NCI-H2227 (cell line): ENCODE data around the gene CYLD.

Source experiments
- DNase-seq: peaks from one replicate; lab custom pipeline; 2025; ENCODE audit not compliant: unreplicated experiment; lab: John Stamatoyannopoulos, UW

Gene CYLD

DNA sequence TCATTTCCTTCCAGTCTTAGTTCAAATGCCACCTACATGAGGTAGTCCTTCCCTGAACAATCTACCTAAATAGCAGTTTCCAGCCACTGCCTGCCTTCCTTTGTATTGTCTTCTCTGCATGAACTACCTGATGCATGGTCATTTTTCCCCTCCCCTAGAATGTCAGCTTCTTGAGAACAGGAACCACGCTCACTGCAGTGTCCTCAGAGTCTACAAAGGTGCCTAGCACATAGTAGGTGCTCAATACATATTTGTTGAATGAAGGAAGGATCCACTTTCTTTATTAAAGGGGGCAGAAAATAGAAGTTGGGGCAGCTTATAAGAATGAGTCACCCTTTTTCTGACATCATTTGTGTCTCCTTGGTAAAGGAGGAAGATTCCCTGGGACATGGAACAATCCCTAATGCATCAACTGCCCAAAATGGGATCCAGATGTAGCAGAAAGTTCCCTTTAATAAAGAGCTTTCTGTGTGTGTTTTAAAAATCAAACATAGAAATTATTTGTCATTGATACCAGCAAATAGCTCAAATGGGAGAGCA lies 4.4 kb upstream of the CYLD start:
- DNase-seq: no peak

DNA sequence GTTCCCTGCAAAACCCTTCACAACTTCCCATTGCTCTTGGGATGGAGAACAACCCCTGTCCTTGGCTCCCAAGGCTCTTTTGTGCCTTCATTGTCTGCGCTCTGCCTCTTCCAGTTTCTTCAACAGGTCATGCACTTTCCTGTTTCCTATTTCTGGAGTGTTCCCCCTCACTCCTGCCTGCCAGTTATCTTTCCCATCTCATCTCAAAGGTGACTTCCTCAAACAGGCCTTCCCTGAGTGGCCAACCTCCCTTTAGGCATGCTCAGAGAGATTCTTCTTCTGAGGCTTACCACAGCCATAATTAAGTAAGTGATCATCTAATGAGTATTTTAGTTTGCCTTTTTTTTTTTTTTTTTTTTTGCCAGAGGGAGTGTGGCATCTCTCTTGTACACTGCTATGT lies 2.9 kb upstream of the CYLD start:
- DNase-seq: no peak

DNA sequence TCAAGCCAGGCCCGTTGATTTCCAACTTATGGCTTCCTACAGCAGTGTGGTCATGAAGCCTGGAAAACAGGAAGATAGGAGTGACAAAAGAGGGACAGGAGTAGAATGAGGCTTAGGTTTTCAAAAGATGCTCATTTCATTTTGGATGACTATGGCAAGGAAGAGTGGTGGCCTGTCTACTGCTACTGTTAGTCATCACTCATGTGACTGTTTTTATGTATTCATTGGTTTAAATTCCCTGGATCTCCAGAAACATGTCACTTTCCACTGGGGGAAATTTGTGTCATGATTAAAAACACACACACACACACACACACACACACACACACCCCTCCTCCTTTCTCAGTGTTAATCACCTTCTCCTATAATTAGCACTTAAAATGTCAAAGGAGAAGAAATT lies 1.1 kb upstream of the CYLD start:
- no peak for DNase-seq

DNA sequence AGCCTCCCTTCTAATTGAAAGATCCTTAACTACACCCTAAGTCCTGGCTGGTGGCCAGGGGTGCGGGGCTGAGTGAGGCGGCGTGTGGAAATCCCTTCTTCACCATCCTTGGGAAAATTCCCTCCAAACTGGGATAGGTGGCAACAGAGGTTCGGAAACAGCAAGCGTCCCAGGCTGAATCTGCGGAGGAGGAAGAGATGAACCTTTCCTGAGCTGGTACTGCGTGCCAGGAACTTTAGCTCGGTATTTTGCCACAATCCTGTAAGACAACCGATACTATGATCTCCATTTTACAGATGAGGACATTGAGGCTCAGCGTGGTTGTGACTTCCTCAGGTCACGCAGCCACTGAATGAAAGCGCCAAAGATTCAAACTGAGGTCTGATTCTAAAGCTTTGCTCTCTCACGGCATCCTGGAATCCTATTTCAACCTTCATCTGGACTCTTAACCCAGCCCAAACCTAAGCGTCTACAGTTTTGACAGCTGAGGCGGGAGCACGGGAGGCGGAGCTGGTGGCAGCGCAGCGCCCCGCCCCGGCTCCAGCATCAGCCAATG lies 583 bp upstream of the CYLD start:
- no peak for DNase-seq

DNA sequence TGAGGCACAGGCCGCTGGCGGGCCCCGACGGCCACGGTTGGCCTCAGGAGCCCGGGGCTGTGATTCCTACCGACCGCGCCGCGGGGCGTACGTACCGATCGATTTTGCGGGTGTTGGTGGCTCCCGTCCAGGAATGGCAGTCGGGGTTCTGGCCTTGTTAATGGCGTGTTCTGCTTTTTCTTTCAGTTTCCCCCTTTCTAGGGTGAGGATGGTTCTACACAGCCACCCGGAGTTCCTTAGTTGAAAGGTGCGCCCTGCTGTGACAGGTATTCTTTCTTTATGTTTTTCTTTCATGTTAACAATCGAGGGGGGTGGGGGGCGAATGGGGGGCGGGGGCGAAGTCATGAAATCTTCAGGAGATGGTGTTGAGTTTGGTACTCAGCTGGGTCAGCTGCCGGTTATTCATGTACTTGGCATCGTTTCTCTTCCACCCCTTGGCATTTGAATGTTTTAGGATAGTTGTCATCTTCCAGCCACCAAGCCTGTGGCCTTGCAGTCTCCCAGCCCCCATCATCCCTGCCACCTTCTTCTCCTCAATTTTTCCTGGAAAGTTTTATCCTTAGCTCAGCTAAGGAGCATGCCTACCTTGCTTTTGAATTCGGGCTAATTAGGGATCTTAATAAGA lies 802 bp downstream of the CYLD start:
- DNase-seq: peak; percentile 19

DNA sequence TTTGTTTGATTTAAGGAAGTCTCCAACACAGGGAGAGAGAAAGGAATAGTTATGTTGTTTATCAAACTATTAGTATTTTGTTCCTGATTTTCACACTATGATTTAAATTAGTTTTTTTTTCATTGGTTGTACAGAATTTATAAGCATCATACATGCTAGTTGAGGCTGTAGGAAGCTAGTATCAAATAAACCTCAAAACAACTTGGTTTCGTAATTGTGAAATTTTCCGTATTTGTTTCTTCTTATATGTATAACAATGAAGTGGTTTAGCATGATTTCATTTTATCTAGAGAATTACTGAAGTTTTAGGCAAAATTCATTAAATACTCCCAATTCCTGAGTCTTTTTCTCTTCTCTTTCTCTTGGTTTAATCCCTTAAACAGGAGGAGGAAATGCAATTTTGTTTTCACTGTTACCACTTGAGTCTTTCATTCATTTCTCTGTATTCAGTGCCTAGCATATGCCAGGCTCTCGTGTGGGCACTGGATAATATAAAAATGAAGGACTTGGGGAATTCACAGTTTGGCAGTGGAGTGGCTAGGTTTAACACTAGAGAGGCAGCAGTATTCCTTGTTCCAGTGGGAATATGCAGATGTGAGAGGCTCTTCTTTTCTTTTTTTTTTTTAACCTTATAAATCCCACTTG lies 1.8 kb downstream of the CYLD start:
- no peak for DNase-seq

DNA sequence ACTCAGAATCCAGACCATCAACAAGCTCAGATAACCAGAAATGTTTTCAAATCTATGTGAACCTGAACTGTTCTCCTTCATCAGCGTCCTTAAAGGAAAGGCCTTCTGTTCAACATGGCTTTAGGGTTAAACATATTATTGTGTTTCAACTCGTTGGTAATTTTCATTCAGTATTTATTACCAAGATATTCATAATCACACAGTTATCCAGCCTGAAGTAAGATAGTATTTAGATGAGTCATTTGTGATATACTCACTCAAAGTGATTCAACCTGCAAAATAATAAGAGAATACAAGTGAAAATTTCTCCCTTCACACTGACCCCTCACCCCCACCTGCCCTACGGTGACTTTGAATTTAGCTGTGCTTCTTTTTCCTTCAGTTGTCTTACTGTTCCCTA lies 3.0 kb downstream of the CYLD start:
- no peak for DNase-seq

DNA sequence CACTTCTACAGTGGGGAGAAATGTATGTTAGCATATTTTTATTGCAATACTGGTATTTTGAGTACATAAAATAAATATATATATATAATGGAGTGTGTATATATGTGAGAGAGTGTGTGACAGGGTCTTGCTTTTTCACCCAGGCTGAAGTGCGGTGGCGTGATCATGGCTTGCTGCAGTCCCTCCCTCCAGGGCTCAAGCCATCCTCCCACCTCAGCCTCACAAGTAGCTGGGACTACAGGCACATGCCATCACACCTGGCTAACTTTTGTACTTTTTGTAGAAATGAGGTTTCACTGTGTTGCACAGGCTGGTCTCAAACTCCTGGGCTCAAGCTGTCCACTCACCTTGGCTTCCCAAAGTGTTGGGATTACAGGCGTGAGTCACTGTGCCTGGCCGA lies 4.1 kb downstream of the CYLD start:
- no peak for DNase-seq

DNA sequence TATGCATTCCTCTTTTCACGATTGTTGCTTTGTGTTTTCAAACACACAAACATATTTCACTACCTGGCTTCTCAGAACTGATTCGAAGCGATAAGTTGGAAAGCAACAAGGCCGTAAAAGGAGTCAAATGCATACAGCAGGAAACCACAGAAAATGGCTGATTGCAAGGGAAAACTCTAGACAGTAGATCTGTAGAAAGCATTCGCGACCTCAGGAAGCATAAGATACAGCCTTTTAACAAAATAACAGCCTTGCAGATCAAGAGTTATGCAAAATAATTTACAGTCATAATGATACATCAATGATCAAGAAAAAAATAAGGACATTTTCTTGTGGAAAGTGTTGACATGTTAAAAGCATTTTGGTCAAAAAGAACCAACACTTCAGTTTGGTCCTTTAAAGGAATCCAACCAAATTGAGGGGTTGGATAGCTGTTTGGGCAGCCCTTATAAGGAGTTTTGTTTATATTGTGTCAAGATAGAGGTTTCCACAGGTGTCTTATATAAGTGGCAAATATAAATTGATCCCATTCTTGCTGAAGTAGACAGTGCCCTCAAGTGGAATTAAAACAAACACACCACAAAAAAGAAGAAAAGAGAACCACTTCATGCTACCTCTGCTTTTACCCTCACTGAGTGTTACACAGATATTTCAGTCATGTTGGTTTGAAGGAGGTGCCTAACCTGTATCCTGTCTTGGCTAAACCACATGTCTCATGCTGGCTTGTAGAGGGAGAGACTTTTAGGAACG lies 5.5 kb downstream of the CYLD start:
- peak; percentile 17 for DNase-seq

DNA sequence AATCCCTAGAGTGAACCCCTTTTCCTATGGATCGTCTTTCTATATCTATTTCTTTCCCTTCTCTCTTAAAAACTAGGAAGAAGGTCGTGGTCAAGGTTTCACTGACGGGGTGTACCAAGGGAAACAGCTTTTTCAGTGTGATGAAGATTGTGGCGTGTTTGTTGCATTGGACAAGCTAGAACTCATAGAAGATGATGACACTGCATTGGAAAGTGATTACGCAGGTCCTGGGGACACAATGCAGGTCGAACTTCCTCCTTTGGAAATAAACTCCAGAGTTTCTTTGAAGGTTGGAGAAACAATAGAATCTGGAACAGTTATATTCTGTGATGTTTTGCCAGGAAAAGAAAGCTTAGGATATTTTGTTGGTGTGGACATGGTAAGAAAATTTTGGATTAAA lies 9.6 kb downstream of the CYLD start:
- no peak for DNase-seq

DNA sequence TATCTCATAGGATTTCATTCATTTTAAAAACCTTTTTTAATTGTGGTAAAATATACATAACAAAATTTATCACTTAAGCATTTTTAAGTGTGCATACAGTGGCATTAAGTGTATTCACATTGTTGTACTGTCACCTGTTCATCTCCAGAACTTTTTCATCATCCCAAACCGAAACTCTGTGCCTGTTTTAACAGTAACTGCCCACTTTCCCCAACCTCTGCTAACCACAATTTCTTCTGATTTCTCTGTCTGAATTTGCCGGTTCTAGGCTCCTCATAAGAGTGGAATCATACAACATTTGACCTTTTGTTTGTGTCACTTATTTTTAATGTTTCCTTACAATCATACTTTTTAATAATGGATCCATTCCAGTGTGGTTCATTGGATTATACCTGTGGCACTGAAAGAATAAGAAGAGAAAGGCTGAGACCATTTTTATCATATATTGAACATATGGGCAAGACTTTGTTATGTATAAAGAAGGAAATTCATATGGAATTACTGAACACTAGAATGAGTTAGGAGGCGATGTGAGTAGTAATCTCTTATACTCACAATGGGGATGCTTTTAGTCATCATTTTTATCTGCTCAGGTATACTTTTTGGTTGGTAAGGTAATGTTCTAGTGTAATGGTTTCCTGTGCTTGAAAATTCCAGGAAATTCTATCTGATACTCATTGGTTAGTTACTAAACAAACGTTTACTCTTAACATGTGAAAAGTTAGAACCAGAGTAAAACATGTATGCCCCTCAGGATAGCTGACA lies 10.8 kb downstream of the CYLD start:
- no peak for DNase-seq

DNA sequence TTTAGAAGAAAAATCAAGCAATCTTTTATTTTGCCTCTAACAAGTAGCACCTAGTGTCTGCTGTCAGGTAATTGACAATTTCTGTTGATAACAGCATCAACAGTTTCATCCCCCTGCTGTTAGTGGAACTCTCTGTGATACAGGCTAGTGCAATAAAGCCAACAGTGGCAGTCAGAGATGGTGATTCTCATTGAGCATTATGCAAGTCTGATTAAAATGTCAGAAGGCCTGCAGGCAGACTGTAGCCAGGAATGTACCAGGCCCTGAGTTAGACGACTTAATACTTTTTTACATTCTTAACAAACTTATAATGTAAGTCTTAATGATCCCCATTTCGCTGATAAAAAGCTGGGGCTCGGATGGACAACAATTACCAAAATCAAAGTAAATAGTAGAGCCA lies 14.6 kb downstream of the CYLD start:
- no peak for DNase-seq

DNA sequence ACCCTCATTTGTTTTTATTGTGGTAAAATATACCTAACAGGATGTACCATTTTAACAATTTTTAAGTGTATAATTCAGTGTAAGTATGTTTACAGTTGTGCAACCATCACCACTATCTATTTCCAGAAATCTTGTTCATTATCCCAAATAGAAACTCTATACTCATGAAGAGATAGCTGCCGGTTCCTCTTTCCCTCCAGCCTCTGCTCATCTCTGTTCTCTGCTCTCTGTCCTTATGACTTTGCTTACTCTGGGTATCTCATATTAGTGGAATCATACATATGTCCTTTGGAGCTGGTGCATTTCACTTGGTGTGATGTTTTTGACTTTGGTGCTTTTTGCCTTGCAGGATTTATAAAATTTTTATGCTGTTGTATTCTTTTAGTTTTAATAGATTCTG lies 19.4 kb downstream of the CYLD start:
- DNase-seq: no peak

DNA sequence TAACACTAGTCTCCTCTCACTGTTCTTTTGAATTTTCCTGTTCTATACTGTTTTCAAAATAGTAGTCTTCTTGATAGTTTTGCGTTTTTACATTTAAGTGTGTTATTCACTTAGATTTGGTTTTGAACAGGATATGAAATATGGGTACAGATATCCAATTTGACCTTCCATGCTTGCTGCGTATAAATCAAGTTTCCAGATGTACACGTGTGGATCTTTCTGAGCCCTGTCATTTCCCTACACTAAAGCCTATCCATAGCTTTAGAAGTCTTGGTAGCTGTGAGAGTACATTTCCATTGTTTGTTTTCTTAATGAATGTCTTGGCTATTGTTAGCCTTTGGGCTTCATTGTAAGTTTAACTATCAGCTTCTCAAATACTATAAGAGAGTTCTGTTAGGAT lies 20.4 kb downstream of the CYLD start:
- DNase-seq: no peak

DNA sequence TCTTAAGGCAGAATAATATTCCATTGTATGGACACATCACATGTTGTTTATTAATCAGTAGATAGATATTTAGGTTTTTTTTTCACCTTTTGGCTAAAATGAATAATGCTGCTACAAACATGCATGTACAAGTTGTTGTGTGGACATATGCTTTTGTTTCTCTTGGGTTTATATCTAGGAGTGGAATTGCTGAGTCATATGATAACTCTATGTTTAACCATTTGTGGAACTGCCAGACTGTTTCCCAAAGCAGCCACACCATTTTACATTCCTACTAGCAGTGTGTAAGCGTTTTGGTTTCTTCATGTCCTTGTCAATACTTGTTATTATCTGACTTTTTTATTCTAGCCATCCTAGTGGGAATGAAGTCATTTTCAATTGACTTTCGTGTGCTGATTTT lies 21.3 kb downstream of the CYLD start:
- DNase-seq: no peak

DNA sequence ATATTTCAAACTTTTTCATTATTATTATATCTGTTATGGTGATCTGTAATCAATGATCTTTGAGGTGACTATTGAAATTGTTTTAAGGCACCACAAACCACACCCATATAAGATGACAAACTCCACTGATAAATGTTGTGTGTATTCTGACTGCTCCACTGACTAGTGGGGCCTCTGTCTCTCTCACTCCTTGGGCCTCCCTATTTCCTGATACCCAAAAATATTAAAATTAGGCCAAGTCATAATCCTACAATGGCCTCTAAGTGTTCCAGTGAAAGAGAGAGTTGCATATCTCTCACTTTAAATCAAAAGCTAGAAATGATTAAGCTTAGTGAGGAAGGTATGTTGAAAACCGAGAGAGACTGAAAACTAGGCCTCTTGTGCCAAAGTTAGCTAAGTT lies 23.4 kb downstream of the CYLD start:
- no peak for DNase-seq

DNA sequence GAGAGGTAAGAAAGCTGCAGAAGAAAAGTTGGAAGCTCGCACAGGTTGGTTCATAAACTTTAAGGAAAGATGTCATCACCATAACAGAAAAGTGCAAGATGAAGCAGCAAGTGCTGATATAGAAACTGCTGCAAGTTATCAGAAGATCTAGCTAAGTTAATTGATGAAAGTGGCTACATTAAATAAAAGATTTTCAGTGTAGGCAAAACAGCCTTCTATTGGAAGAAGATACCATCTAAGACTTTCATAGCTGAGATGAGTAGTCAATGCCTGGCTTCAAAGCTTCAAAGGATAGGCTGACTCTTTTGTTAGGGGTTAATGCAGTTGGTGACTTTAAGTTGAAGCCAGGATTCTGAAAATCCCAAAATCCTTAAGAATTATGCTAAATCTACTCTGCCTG lies 24.0 kb downstream of the CYLD start:
- no peak for DNase-seq

DNA sequence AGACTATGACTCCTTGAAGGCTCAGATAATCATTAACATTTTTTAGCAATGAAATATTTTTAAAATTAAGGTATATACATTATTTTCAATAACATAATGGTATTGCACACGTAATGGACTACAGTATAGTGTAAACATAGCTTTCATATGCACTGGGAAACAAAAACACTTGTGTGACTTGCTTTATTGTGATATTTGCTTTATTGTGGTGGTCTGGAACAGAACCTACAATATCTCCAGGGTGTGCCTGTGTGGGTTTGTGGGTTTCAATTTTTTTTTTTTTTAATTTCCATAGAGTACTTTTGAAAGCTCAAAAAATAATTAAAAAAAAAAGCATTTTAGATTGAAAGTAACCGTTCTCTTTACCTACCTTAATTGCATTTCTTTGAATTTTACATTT lies 25.3 kb downstream of the CYLD start:
- DNase-seq: no peak

DNA sequence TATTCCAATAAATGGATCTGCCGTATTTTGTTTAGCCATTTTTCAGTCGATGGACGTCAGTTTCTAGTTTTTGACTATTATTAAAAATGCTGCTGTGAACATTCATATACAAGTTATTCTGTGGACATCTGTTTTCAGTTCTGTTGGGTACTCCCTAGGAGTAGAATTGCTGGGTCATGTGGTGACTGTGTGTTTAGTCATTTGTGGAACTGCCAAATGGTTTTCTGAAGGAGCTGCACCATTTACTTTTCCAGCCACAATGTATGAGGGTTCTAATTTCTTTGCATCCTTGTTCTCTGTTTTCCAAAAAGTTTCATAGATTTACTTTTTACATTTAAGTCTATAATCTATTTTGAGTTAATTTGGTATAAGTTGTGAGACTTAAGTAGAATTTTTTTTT lies 29.5 kb downstream of the CYLD start:
- DNase-seq: no peak

DNA sequence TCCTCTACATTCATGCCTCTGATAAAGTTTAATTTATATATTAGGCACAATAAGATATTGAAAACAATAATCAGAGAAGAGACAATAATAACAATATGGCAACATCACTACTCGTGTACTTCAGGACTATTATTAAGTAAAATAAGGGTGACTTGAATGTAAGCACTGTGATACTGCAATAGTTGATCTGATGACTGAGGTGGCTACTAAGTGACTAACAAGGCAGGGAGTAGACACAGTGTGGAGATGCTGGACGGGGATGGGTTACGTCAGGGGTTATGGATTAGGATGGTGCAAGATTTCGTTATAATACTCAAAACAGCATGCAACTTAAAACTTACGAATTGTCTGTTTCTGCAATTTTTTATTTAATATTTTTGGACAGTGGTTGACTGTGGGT lies 32.5 kb downstream of the CYLD start:
- DNase-seq: no peak

DNA sequence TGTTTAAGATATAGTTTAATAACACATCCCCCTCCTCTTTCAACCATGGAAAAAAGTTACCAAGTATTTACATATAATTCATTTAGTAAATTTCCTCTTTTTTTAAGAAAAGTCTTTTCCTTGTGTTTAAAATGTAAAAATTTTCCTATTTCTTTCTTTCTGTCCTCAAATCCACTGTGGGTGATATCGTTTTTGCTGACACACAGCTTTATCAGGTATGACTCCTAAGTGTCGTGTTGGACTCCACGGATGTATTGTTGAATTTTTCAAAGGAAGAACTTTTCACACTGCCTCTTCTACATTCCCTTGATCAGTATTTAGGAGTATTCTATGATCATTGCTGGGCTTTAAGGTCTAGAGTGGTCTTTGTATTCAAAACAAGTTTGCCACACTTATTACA lies 33.1 kb downstream of the CYLD start:
- no peak for DNase-seq
